ENCODE measurements around the gene TCN2.
"Not testable (repeated sequence)": the region's sequence is repeated elsewhere in the genome, so short reads cannot be mapped to it uniquely, and the experiment has no call there.

Gene TCN2

GRCh38 chr22:30580896-30581295, 26.1 kb upstream of the TCN2 start:
- no peak for DNase-seq

GRCh38 chr22:30582051-30582450, 24.9 kb upstream of the TCN2 start:
- DNase-seq = no peak

- DNase-seq = no peak
Observed at GRCh38 chr22:30582788-30583545, 24.0 kb upstream of the TCN2 start.

GRCh38 chr22:30584441-30584840, 22.5 kb upstream of the TCN2 start:
- no peak for DNase-seq

- no peak for DNase-seq
Observed at GRCh38 chr22:30586414-30586813, 20.6 kb upstream of the TCN2 start.

- DNase-seq = no peak
Observed at GRCh38 chr22:30591191-30591587, 15.8 kb upstream of the TCN2 start.

GRCh38 chr22:30591588-30592359, 15.2 kb upstream of the TCN2 start, which contains the start of gene PES1:
TSS of gene PES1 (minus strand) at chr22:30591910. CDS start at chr22:30591833, 77 bp downstream.
- DNase-seq = peak; percentile 99

GRCh38 chr22:30592360-30592713, 14.6 kb upstream of the TCN2 start:
- not testable (repeated sequence) for DNase-seq

GRCh38 chr22:30596199-30596598, 10.8 kb upstream of the TCN2 start:
- no peak for DNase-seq

- DNase-seq = no peak
Observed at GRCh38 chr22:30596886-30597285, 10.1 kb upstream of the TCN2 start.

GRCh38 chr22:30598986-30599385, 8.0 kb upstream of the TCN2 start:
- no peak for DNase-seq

- no peak for DNase-seq
Observed at GRCh38 chr22:30600921-30601320, 6.1 kb upstream of the TCN2 start.

GRCh38 chr22:30601464-30601863, 5.5 kb upstream of the TCN2 start:
- DNase-seq = no peak

- DNase-seq = peak; percentile 48
Observed at GRCh38 chr22:30602049-30602448, 4.9 kb upstream of the TCN2 start.

GRCh38 chr22:30603801-30604200, 3.2 kb upstream of the TCN2 start:
- no peak for DNase-seq

- no peak for DNase-seq
Observed at GRCh38 chr22:30604723-30605122, 2.3 kb upstream of the TCN2 start.

- DNase-seq = peak; percentile 64
Observed at GRCh38 chr22:30605449-30606110, 1.4 kb upstream of the TCN2 start.

- no peak for DNase-seq
Observed at GRCh38 chr22:30607300-30607930, 441 bp downstream of the TCN2 start.

GRCh38 chr22:30607939-30608338, 965 bp downstream of the TCN2 start:
- no peak for DNase-seq

GRCh38 chr22:30609260-30610185, 2.5 kb downstream of the TCN2 start:
- DNase-seq = peak; percentile 92

GRCh38 chr22:30610299-30610698, 3.3 kb downstream of the TCN2 start:
- DNase-seq = peak; percentile 60

GRCh38 chr22:30611197-30611596, 4.2 kb downstream of the TCN2 start:
- no peak for DNase-seq
